ES-I3 (cell line): ENCODE measurements around the gene HS3ST5.
"Not testable (repeated sequence)": the region's sequence is repeated elsewhere in the genome, so short reads cannot be mapped to it uniquely, and the experiment has no call there.

ENCODE experiments used
- H3K36me3 ChIP-seq: 2 replicates; pipeline ENCODE4 v1.6.1; 2013; ENCODE audit warnings: mild to moderate bottlenecking, low read length, control low read depth, moderate library complexity; ENCODE audit not compliant: insufficient read depth
- H3K4me1 ChIP-seq: 2 replicates; pipeline ENCODE4 v1.6.1; 2013; ENCODE audit warnings: mild to moderate bottlenecking, control low read depth, low read length; ENCODE audit not compliant: insufficient read depth
- H3K9ac ChIP-seq: 2 replicates; pipeline ENCODE4 v1.6.1; 2013; ENCODE audit warnings: low read depth, mild to moderate bottlenecking, low read length, moderate library complexity
- H3K9me3 ChIP-seq: 2 replicates; pipeline ENCODE4 v1.6.1; 2013; ENCODE audit warnings: mild to moderate bottlenecking, low read length, moderate library complexity; ENCODE audit not compliant: control insufficient read depth, insufficient read depth

The HS3ST5 gene

GRCh38 chr6:114153448-114153847 lies 189.4 kb downstream of the HS3ST5 start:
- Histone ChIP-seq H3K9ac (no peak overlapping the region), H3K4me1 (peaks cover 11% of the 10 kb centered on the region), H3K9me3 (no peaks in the 10 kb centered on the region), H3K36me3 (no peaks in the 10 kb centered on the region)

GRCh38 chr6:114151064-114151690 lies 191.6 kb downstream of the HS3ST5 start:
- Histone ChIP-seq H3K9ac (no peak overlapping the region), H3K4me1 (peaks cover 11% of the 10 kb centered on the region), H3K9me3 (no peaks in the 10 kb centered on the region), H3K36me3 (no peaks in the 10 kb centered on the region)

GRCh38 chr6:114149182-114149581 lies 193.6 kb downstream of the HS3ST5 start:
- not testable (repeated sequence) for H3K36me3 ChIP-seq, H3K9me3 ChIP-seq, H3K9ac ChIP-seq
- peaks cover 16% of the 10 kb centered on the region for H3K4me1 ChIP-seq

- Histone ChIP-seq H3K36me3 (no peaks in the 10 kb centered on the region), H3K9ac (no peak overlapping the region), H3K4me1 (peaks cover 12% of the 10 kb centered on the region), H3K9me3 (no peaks in the 10 kb centered on the region)
These were observed 197.7 kb downstream of the HS3ST5 start for GRCh38 chr6:114144887-114145851.

- Histone ChIP-seq H3K9ac (no peak overlapping the region), H3K9me3 (no peaks in the 10 kb centered on the region), H3K4me1 (peaks cover 12% of the 10 kb centered on the region), H3K36me3 (no peaks in the 10 kb centered on the region)
These were observed 200.6 kb downstream of the HS3ST5 start for GRCh38 chr6:114142258-114142657.

GRCh38 chr6:114140416-114140815 lies 202.4 kb downstream of the HS3ST5 start:
- Histone ChIP-seq H3K9ac (no peak overlapping the region), H3K36me3 (no peaks in the 10 kb centered on the region), H3K4me1 (peaks cover 8% of the 10 kb centered on the region), H3K9me3 (no peaks in the 10 kb centered on the region)

- Histone ChIP-seq H3K36me3 (no peaks in the 10 kb centered on the region), H3K9ac (no peak overlapping the region), H3K9me3 (no peaks in the 10 kb centered on the region), H3K4me1 (no peaks in the 10 kb centered on the region)
These were observed 204.1 kb downstream of the HS3ST5 start for GRCh38 chr6:114138577-114139248.

GRCh38 chr6:114135363-114135971 lies 207.4 kb downstream of the HS3ST5 start:
- H3K9me3 ChIP-seq, result no peaks in the 10 kb centered on the region
- H3K4me1 ChIP-seq, result no peaks in the 10 kb centered on the region
- H3K9ac ChIP-seq, result no peak overlapping the region
- H3K36me3 ChIP-seq, result no peaks in the 10 kb centered on the region

GRCh38 chr6:114133816-114134215 lies 209.0 kb downstream of the HS3ST5 start:
- Histone ChIP-seq H3K4me1 (no peaks in the 10 kb centered on the region), H3K9ac (no peak overlapping the region), H3K9me3 (no peaks in the 10 kb centered on the region), H3K36me3 (no peaks in the 10 kb centered on the region)

GRCh38 chr6:114131945-114132344 lies 210.9 kb downstream of the HS3ST5 start:
- Histone ChIP-seq H3K4me1 (no peaks in the 10 kb centered on the region), H3K9ac (no peak overlapping the region), H3K36me3 (no peaks in the 10 kb centered on the region), H3K9me3 (no peaks in the 10 kb centered on the region)

GRCh38 chr6:114125576-114125975 lies 217.2 kb downstream of the HS3ST5 start:
- Histone ChIP-seq H3K4me1 (peaks cover 11% of the 10 kb centered on the region), H3K9me3 (no peaks in the 10 kb centered on the region), H3K9ac (no peak overlapping the region), H3K36me3 (no peaks in the 10 kb centered on the region)

GRCh38 chr6:114121913-114122662 lies 220.7 kb downstream of the HS3ST5 start:
- no peaks in the 10 kb centered on the region for H3K36me3 ChIP-seq
- no peak overlapping the region for H3K9ac ChIP-seq
- H3K9me3 ChIP-seq, result no peaks in the 10 kb centered on the region
- peaks cover 11% of the 10 kb centered on the region for H3K4me1 ChIP-seq

GRCh38 chr6:114119056-114119455 lies 223.8 kb downstream of the HS3ST5 start:
- no peak overlapping the region for H3K9ac ChIP-seq
- H3K36me3 ChIP-seq, result no peaks in the 10 kb centered on the region
- H3K4me1 ChIP-seq, result peaks cover 11% of the 10 kb centered on the region
- H3K9me3 ChIP-seq, result no peaks in the 10 kb centered on the region

GRCh38 chr6:114115652-114116051 lies 227.2 kb downstream of the HS3ST5 start:
- no peaks in the 10 kb centered on the region for H3K36me3 ChIP-seq
- no peaks in the 10 kb centered on the region for H3K4me1 ChIP-seq
- H3K9me3 ChIP-seq, result no peaks in the 10 kb centered on the region
- H3K9ac ChIP-seq, result no peak overlapping the region
